DLD1 (cell line): ENCODE results near the gene EEF1AKMT4.
"Not testable (repeated sequence)": the region's sequence is repeated elsewhere in the genome, so short reads cannot be mapped to it uniquely, and the experiment has no call there.

Experiments
- in situ Hi-C: cut with HindIII; loops from 2 replicates; pipeline ENCODE4 v1.10.0; 2017; ENCODE audit warnings: low sequenced_read_pairs

EEF1AKMT4 gene

GRCh38 chr3:184257083-184257915, 7.8 kb downstream of the EEF1AKMT4 start:
- in situ Hi-C loops: no loop called here

DNA sequence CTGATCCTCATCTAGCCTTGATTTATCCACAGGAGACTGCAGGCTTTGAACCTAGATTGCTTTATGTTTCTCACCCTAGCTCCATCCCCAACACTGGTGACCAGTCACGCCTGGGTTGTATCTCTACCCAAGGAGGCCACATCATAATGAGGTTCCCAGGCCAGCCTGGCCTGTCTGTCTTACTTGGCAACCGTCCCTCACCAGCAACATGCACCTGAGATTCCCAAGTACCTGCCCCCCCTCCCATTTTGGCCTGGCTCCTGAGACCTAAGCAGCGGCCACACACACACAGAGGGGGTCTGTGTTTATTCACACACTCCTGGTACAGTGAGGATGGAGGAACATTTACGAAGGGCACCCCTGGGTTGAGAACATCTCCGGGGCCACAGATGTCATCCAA, 9.5 kb downstream of the EEF1AKMT4 start:
- in situ Hi-C loops: no loop called here

GRCh38 chr3:184259396-184259877, 10.0 kb downstream of the EEF1AKMT4 start:
- in situ Hi-C loops: no loop called here

DNA sequence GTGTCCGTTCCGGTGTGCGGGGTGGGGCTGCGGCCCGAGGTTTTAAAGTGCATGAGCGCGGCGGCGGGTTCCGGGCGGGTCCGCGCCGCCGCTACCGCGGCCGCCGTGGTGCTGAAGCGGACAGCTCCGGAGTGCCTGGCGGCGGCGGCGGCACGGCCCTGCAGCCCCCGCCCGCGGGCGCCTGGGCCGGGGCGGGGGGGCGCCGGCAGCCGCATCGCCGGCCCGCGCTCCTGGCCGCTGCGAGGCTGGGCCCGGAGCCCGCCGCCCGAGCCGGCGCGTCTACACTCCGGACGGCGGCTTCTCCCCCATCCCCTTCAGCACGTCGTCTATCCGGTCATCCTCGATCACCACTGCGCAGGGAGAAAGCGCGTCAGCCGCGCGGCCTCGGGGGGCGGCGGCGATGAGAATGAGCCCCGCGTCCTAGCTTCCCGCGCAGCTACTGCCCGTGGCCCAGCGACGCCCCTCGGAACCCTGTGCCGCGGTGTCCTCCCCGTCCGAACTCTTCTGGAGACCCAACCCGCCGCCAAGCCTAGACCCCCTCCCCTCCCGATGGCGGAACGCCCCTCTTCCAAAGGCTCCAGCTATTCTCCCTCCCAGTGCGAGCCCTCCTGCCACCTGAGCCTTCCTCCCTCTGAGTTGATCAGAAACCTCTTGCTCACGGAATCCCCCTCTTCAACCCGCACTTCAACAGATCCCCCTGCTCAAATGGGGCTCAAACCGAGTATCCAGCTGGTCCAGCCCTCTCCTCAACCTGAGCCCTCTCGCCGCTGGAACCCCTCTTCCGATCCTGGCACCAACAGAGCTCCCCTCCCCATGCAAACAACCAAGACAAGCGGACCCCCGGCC, 10.6 kb downstream of the EEF1AKMT4 start:
- in situ Hi-C loops: no loop called here

GRCh38 chr3:184260724-184261269, 11.3 kb downstream of the EEF1AKMT4 start:
- in situ Hi-C loops: no loop called here

DNA sequence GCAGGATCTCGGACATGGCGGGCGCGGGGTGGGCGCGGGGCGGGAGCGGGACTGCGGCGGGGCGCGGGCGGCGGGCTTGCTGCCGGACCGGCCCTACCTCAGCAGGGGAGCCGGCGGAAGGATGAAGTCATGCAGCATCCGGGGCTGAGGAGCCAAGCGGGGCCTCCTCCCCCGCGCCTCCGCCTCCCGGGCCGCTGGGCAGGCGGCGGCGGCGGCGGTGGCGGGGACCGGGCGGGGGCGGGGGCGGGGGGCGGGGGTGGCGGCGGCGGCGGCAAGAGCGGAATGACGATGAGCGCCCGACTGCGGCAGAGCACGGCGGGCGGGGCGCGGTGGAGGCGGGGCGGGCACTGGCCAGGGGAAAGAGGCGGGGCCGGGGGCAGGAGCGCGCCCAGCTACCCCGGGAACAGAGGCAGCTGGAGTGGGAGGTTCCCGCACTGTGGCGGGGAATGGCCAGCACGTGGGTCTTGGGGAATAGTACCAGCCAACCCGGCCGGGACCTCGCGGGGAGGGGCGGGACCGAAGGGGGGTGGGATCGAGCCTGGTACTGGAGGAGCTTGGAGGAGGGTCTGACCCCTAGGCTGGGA, 11.9 kb downstream of the EEF1AKMT4 start, which contains the start of gene CAMK2N2:
TSS of gene CAMK2N2 (minus strand) at position 284 of the 584 bp plus-strand sequence. CDS start at position 16, 268 bp downstream.
- in situ Hi-C loops: no loop called here

- in situ Hi-C loops: no loop called here
Measured at GRCh38 chr3:184261854-184262763, 12.6 kb downstream of the EEF1AKMT4 start.

DNA sequence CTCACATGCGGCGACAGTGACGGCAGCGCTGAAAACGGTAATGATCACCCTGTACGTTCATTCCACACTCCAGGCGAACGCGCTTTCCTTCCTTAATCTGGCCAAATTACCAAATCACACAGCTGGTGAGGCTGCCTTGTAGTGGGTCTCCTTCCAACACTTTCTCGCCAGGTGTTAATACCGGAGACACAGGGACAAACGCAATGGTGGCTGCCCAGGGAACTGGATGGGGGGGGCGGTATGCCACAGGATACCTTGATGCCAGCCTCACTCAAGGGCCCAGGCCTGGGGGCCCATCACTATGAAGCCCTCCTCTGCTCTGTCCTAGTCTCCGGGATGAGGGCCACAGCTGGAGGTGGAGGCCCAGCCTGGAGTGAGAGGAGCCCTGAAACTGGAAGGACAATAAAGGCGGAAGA, 13.3 kb downstream of the EEF1AKMT4 start:
- in situ Hi-C loops: no loop called here

- in situ Hi-C loops: not testable (repeated sequence)
Measured at GRCh38 chr3:184267249-184267648, 17.8 kb downstream of the EEF1AKMT4 start.

DNA sequence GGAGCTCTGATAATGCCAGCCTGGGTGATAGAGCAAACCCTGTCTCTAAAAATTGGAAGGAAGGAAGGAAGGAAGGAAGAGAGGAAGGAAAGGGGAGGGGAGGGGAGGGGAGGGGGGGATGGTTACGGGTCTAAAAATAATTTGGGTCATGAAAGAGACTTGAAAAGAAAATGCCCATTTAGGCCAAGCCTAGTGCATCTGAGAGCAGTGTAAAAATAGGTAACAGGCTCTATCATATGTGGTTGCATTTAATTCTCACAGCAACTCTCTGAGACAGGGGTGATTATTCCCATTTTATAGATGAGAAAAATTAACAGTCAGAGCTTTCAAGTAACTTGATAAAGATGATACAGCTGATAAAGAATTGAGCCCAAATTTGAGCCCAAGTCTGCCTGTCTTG, 22.8 kb downstream of the EEF1AKMT4 start:
- in situ Hi-C loops: no loop called here

DNA sequence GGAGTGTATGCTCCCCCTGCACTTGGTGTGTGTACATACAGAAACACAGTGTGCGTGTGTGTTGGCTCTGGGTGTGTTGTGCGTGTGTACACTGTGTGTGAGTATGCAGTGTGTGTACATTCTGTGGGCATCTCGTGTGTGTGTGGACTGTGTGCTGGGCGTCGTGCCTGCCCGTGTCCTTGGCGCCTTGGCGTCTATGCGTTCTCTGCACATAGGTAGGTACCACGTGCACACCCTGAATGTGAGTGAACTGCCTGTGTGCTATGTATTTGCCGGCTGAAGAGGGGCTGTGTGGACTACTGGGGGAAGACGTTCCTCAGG, 25.9 kb downstream of the EEF1AKMT4 start:
- in situ Hi-C loops: no loop called here

DNA sequence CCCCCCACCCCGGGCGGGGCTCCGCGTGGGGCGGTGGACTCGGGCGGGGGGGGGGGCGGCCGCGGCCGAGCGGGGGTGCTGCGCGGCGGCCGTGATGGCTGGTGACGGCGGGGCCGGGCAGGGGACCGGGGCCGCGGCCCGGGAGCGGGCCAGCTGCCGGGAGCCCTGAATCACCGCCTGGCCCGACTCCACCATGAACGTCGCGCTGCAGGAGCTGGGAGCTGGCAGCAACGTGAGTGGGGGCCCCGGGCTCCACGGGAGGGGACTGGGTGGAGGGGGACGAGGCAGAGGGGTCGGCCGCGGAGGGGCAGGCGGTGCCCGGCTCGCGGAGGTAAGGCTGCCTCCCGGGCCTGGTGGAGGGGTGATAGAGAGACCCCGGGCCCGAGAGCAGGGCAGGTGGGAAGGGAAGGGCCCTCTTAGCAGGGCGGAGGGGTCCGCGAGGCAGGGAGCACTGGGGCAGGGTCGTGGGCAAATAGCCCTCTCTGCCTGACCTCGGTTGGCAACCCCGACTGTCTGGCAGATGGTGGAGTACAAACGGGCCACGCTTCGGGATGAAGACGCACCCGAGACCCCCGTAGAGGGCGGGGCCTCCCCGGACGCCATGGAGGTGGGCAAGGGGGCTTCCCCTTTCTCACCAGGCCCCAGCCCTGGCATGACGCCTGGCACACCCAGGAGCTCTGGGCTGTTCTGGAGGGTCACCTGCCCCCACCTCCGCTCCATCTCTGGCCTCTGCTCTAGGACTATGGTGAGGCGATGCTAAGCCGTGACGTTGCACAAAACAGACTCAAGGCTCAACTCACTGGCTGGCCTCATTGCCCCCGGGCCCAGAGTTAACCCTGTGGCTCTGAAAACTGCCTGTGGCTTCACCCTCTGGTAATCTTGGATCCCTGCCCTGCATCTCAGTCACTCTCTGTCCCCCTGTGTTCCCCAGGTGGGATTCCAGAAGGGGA, 26.8 kb downstream of the EEF1AKMT4 start, which contains the start of gene ECE2:
TSS of gene ECE2 (plus strand) at position 62 of the 950 bp plus-strand sequence. CDS start at position 194, 132 bp downstream.
- in situ Hi-C loops: no loop called here

GRCh38 chr3:184277366-184277765, 27.9 kb downstream of the EEF1AKMT4 start:
- in situ Hi-C loops: no loop called here

DNA sequence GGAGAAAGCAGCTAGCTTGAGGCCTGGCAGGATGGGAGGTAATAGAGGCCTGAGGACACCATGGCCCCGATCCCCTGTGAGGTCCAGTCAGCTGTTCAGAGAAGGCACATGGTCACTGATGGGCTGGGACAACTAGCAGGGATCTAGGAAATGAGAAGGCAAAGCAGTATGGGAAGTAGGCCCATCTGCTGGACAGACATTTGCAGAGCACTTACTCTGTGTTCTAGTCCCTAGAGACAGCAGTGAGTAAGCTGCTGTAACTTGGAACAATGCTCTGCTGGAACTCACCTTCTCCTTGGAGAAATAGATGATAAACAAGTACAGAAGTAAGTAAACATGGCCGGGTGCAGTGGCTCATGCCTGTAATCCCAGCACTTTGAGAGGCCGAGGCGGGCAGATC, 33.5 kb downstream of the EEF1AKMT4 start:
- in situ Hi-C loops: no loop called here

DNA sequence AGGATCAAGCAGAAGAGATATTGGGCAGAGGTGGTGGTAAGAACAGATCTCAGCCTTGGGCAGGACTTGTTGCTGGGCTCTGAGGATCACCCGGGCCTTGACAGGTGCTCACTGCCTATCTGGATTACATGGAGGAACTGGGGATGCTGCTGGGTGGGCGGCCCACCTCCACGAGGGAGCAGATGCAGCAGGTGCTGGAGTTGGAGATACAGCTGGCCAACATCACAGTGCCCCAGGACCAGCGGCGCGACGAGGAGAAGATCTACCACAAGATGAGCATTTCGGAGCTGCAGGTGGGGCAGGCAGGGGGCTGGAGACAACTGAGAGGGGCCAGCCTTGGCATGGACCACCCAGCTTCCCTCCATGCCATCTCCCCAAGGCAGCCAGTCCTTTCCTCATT, 34.2 kb downstream of the EEF1AKMT4 start:
- in situ Hi-C loops: no loop called here

DNA sequence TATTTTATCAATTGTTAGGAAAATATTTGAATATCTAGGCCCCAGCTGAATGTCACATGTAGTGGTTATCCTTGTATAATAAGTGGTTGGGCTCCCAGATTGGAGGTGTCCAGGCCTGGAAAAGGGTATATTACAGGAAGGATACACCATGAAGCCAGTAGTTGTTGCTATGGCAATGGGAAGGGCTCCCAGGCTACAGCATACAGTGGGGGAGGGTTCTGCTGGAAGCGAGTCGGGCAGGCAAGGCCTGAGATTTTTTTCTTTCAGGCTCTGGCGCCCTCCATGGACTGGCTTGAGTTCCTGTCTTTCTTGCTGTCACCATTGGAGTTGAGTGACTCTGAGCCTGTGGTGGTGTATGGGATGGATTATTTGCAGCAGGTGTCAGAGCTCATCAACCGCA, 35.2 kb downstream of the EEF1AKMT4 start:
- in situ Hi-C loops: no loop called here

DNA sequence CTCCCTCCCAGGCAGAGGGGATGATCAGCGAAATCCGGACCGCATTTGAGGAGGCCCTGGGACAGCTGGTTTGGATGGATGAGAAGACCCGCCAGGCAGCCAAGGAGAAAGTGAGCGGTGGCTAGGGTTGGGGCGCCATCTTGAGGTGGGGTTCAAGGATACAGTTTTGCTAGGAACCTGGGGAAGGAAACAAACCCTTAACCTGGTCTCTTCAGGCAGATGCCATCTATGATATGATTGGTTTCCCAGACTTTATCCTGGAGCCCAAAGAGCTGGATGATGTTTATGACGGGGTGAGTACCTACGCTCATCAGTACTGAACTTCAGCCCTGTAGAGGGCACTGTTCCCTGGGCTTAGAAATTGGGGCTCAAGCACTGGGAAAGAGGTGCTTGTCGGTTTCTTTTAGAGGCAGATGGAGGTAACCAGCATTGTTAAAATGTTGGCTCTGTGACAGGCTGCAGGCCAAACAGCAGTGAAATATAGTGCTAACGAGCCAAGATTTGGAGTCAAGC, 40.0 kb downstream of the EEF1AKMT4 start:
- in situ Hi-C loops: no loop called here

- in situ Hi-C loops: no loop called here
Measured at GRCh38 chr3:184290331-184290730, 40.9 kb downstream of the EEF1AKMT4 start.
